Heart left ventricle (tissue), 13 donors: Measurements from ENCODE around the gene POLR1A.

Source experiments
- CTCF ChIP-seq, 12 donors: fragments of 200-600 bp; sonication (generic) in 4 of 12; IDR thresholded peaks; one replicate each; pipeline versions ENCODE4 v1.5.0 to v1.8.0; 2018 to 2022; ENCODE audit warnings: antibody characterized with exemption in 12 of 12, mild to moderate bottlenecking in 5 of 12
- POLR2A ChIP-seq, 2 donors: fragments of 450-650 bp; IDR thresholded peaks; one replicate each; pipeline ENCODE4 v1.6.1; 2017; ENCODE audit warnings: antibody characterized with exemption in 2 of 2, mild to moderate bottlenecking in 2 of 2, moderate library complexity in 2 of 2
- donor health status: ischemic (EF 13 %, LVEDD 7.1; RV severe dilation, severe dysfunction).
- donor health status: DM: no; HTN: yes; CAD: no.
- donor health status: DM: no; HTN: no; CAD: no.
- donor health status: ischemic (EF 25% LVEDD 6.9; RV normal size, moderate dysfunction).
- donor health status: ischemic (EF 25% LVEDD 5.7; RV mildly dilated, moderate dysfunction).
- donor health status: ischemic (EF 35%, LVEDD 5.7; RV mildly dilated, moderate dysfunction).
- donor health status: nonischemic (EF 11% LVEDD 7.7; RV severe dilation, severe dysfunction).
- donor health status: DM: yes; HTN: yes; CAD: no.
- donor health status: PGD.
- donor health status: ischemic (EF 29% LVEDD 5.4; RV normal size, mild dysfunction).
- donor health status: nonischemic (EF 23%, LVEDD 6.1; RV moderate dilation, normal function).

- TF ChIP-seq CTCF (IDR thresholded peaks at IDR 0.05) (no peak), POLR2A (IDR thresholded peaks at IDR 0.05) (no peak)
Measured at GRCh38 chr2:85998071-85998991, 107.4 kb downstream of the POLR1A start.
